Measurements from ENCODE around the gene AARS1.
A peak's percentile ranks its signal among the peaks of the same experiment; 100 is the strongest.
"Not testable (repeated sequence)": the region's sequence is repeated elsewhere in the genome, so short reads cannot be mapped to it uniquely, and the experiment has no call there.

Gene AARS1

DNA sequence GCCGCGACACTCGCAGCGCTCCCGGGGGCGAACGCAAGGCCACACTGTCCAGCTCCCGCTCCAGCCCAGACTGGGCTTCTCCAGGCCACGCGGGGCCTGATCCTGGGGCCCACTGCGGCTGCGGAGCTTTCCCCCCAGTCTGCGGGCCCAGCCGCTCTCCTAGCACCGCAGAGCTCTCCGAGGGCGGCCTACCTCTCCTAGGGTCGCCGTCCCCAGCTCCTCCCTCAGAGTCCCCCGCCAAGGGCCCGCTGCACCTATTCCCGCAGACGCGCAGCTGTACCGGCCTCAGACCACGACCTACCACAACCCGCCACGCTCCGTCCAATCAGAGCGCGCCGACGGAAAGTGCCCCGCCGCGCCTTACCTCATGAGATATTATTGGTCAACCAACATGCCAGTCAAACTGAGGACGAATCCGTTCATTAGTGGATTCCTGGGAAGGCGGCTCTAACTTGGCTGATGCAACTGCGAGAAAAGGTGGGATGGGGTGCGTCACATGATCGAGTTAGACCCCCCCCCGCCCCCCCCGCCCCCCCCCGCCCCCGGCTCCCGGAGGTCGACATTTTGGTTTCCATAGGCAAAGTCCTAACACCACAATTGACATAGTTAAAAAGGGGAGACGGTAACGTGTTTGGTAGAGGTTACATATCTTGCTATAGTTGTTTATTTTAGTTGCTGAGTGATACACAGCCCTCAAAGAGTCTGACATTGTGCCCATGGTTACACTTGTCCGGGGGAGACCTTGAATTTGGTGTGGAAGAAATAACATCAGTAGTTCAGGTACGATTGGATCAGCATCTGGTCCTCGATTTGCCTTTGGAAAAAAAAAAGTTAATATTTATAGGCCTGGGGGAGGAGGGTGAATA, at the start of gene AARS1:
Gene AARS1 (minus strand): TSS at position 278 of the 866 bp plus-strand sequence. CDS start 6,743 bp downstream, outside the sequence.
- DNase-seq (ENCODE audit: low read depth): peak; percentile 99

DNA sequence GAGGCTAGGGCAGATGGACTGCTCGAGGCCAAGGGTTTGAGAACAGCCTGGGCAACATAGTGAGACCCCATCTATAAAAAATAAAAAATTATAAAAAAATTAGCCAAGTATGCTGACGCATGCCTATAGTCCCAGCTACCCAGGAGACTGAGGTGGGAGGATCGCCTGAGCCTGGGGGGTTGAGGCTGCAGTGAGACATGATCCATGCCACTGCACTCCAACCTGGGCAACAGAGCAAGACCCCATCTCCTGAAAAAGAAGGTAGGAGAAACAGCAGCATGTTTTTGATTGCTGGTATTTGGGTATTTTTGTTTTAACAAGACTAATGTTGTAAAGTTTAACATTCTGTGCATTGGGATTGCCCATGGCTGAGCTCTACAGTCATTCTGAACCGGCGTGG, 48.5 kb upstream of the AARS1 start:
- no peak for DNase-seq (ENCODE audit: low read depth)

DNA sequence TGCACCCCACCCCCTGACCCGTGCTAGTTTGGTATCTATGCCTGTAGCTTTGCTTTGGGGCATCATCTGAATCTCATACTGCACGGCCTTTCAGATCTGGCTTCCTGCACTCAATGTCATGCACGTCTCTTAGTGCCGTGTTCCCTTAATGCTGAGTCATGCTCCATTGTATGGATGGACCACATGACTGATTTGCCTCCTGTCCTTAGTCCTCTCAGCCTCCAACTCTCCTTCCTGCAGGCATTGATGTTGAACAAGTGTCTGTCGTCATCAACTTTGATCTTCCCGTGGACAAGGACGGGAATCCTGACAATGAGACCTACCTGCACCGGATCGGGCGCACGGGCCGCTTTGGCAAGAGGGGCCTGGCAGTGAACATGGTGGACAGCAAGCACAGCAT, 43.4 kb upstream of the AARS1 start:
- DNase-seq (ENCODE audit: low read depth): not testable (repeated sequence)

DNA sequence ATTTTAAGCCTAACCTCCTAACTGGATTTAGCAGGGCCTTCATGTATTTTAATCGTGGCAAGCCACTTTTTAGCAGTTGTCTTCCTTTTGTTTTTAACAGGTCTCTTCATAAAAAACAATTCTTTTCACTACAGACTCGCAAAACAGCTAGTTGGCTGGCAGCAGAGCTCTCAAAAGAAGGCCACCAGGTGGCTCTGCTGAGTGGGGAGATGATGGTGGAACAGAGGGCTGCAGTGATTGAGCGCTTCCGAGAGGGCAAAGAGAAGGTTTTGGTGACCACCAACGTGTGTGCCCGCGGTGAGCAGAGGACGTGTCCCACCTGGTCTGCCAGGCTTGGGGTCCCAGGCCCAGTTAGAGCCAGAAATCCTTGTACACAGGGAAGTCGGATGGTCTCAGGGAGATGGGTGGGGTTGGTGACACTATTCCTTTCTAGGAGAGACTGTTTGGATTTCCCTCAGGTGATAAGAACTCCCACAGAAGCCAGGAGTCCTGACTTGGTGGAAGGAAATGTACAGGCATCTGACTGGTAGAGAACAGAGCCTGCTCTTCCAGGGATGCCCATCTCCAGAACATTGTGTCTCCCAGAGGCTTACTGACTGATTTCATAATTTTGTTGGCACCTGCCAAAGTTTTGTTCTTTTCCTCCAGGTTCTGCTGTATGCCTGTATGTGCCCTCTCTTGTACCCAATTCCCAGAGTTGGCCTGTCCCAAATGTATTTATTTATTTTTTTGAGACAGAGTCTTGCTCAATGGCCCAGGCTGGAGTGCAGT, 42.5 kb upstream of the AARS1 start:
- peak; percentile 22 for DNase-seq (ENCODE audit: low read depth)

DNA sequence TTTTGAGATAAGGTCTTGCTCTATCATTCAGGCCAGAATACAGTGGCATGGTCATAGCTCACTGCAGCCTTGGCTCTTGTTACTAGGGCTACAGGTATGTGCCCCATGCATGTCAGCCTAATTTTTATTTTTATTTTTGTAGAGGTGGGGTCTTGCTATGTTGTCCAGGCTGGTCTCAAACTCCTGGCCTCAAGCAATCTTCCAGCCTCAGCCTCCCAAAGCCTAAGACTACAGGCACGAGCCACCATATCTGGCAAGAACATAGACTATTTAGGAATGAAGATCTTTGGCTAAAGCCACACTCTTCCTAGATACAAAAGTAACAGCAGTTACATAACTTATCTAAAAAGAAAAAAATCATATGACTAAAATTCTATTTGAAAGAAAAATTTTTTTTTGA, 41.8 kb upstream of the AARS1 start:
- DNase-seq (ENCODE audit: low read depth): no peak

DNA sequence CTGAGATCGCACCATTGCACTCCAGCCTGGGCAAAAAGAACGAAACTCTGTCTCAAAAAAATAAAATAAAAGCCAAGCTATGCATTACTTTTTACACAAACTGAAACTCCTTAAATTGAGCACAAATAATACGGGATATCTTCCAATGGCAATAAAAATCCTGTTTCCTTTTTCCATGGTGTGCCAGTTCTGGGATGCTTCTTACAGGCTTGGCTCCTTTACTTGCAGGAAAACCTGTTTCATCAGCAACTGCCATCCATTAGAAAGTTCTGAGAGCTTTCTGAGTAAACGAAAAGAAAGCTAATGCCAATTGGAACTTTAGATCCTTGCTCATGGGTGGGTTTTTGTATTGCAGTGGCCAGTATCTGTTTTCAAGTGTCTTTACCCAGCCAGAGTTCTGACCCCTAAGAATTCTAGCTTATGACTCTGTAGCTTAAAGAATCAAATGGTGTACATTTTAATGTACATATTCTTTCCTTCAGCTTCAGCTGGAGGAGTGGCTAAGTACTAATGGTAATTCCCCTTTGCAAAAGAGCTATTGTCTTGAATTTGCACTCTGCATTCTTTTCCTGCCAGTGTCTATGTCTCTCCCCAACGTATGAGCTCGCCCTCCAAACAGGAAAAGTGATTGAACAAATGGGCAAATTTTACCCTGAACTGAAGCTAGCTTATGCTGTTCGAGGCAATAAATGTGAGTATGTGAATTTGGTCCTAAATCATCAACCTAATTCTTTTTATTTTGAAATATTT, 35.9 kb upstream of the AARS1 start:
- DNase-seq (ENCODE audit: low read depth): no peak

DNA sequence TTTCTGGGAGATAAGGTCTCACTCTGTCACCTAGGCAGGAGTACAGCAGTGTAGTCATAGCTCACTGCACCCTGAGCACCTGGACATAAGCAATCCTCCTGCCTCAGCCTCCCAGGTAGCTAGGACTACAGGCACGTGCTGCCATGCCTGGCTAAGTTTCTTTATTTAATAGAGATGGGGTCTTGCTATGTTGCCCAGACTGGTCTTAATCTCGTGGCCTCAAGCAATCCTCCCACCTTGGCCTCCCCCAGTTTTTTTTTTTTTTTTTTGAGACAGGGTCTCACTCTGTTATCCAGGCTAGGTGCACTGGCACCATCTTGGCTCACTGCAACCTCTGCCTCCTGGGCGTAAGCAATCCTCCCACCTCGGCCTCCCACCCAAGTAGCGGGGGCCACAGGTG, 30.8 kb upstream of the AARS1 start:
- no peak for DNase-seq (ENCODE audit: low read depth)

DNA sequence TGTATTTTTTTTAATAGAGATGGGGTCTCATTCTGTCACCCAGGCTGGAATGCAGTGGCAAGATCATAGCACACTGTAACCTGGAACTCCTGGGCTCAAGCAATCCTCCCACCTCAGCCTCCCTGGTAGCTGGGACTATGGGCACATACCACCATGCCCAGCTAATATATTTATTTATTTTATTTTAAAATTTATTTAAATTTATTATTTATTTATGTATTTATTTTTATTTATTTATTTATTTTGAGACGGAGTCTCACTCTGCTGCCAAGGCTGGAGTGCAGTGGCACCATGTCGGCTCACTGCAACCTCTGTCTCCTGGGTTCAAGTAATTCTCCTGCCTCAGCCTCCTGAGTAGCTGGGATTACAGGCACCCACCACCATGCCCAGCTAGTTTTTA, 18.4 kb upstream of the AARS1 start:
- DNase-seq (ENCODE audit: low read depth): not testable (repeated sequence)

DNA sequence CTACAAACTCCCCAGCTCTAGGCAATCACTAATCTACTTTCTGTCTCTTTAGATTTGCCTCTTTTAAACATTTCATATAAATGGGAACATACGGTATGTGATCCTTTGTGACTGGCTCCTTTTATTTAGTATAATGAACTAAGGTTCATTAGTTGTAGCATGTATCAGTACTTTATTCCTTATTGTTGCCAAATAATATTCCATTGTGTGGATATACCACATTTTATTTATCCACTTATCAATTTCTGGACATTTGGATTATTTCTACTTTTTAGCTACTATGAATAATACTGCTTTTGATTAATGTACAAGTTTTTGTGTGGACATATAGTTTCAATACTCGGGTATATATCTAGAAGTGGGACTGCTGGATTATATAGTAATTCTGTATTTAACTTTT, 17.6 kb upstream of the AARS1 start:
- DNase-seq (ENCODE audit: low read depth): no peak

DNA sequence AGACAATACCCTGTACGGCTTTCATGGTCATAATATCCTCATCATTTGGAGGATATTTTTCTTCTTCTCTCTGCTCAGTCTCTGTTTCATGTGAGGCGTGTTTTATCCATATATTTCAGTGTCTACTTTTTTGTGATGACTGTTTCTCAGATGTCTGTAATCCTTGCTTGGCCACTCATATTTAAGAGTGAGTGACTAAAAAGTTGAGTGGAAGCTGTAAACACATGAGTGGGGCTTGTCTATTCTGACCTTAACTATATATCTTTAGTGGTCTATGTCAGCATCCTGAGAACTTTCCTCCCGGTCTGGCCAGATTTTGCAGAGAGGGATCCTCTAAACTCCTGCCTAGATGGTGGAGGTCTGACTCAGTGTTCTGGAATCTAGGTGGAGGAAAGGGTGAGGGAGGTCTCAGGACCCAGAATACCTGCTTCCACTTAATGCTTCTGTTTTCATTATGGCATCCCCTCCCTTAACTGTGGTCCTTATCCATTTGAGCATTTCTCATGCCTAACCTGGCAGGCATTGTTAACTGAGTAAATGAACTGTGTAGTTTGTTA, 15.7 kb upstream of the AARS1 start:
- DNase-seq (ENCODE audit: low read depth): no peak

DNA sequence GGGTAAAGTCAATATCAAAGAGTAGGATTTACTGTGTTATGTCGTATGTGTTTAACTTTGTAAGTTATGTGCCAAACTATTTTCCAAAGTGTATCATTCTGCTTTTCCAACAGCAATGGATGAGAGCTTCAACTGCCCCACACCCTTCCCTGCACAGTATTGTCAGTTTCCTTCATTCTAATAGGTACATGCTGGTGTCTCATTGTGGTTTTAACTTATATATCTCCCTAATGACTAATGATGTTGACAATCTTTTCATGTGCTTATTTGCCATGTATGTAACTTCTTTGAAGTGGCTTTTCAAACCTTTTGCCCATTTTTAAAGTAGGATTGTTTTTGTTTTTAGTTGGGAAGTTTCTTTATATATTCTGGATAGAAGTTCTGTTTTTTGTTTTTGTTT, 13.4 kb upstream of the AARS1 start:
- no peak for DNase-seq (ENCODE audit: low read depth)

DNA sequence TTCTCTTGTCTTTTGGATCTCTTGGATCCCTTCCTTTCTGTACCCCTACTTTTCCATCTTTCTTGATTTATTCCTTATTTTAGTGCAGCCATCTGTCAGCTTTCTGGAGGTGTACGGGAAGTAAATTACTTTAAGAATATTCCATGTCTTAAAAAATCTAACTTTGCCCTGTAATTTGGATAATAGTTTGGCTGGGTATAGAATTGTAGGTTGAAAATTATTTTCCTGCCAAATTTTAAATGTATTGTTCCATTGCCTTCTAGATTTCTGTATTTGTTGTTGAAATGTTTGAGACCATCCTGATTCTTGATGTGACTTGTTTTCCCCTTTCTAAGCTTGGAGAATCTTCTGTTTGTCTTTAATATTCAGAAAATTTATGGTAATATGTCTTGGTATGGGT, 11.8 kb upstream of the AARS1 start:
- no peak for DNase-seq (ENCODE audit: low read depth)

DNA sequence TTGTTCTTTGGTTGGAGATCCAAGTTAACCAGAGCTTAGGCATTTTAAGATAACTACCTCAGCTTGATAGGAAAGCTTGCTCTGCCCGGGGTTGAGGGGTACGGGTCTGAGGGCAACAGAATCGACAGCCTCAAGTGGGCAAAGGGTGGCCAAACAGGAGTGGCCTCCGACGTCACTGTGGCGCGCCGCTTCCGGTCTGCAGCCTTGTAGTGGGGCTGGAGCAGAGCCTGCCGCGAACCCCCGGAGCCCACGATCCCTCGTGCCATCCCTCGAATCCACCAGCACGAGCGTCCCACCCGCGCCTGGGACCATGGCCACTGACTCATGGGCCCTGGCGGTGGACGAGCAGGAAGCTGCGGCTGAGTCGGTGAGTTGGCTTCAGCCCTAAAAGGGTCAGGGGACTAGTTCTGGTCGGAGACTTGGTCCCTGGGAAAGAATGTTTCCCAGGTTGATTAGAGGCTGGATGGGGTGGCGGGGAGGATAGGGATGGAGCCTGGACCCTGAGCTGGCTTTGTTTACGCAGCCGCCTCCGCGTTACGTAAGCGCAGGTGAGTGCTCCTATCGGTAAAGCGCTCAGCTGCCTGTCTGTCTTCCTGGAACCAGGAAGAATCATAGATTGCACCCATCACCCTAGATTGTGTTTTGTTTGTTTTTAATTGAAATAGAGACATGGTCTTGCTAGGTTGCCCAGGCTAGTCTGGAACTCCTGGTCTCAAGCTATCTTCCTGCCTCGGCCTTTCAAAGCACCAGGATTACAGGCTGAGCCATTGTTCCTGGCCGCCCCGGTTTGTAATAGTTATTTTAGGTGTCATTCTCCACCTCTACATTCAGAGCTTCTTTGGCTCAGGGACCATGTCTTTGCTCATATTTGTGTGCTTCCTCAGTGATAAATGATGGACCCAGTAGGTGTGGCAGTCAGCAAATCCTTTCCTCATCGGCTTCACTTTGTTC, 10.0 kb upstream of the AARS1 start, which contains the start of gene DDX19B:
Gene DDX19B (plus strand): TSS at position 199 of the 951 bp plus-strand sequence. CDS start 112 bp downstream, at position 311.
- DNase-seq (ENCODE audit: low read depth): peak; percentile 74

DNA sequence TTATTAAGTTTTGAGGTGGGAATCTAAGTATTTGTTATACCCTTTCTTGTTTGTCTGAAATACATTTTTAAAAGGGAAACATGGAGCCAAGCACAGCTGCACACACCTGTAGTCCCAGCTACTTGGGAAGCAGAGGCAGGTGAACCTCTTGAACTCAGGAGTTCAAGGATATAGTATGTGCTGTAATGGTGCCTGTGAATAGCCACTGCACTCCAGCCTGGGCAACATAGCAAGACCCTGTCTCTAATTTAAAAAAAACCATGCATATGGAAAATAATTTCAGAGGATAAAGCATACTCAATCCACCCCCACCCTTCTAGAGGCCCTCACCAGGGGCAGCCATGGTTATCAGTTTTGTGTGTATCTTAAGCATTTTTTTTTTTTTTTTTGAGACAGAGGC, 6.3 kb upstream of the AARS1 start:
- DNase-seq (ENCODE audit: low read depth): no peak

DNA sequence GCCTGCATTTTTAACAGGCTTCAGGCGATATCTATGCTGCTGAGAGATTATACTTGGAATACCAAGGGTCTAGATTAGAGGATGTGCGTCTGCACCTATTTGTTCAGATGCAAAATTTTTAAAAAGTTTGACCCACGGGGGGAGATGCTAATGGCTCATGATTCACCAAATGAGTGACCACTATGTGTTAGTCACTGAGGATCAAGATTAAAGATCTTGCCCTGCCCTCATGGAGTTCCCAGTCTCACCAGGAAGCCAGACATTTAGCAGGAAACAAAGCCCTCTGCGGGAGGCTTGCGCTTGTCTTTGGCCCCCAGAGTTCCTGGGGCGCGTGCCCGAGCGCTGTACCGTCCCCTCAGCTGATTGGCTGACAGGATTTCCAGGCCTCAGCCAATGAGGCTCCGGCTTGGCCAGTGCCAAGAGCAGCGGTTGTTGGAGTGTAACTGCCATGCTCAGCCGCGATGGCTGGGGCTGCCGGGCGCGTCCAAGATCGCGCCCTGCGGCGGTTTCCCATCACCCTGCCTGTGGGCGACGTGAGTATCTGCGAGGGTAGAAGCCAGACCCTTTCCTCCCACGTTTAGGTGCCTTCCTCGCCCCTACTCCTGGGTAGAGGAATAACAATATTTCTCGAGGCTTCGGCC, 5.2 kb upstream of the AARS1 start:
- DNase-seq (ENCODE audit: low read depth): no peak

DNA sequence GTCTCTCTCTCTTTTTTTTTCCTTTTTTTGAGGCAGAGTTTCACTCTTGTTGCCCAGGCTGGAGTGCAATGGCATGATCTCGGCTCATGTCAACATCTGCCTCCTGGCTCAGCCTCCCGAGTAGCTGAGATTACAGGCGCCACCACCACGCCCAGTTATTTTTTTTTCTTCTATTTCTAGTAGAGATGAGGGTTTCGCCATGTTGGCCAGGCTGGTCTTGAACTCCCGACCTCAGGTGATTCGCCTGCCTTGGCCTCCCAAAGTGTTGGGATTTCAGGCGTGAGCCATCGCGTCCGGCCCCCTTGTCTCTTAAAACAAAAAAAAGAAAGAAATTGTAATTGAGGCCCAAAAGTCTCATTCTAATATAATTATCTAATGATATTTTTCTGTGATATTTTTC, 2.8 kb upstream of the AARS1 start:
- DNase-seq (ENCODE audit: low read depth): not testable (repeated sequence)

DNA sequence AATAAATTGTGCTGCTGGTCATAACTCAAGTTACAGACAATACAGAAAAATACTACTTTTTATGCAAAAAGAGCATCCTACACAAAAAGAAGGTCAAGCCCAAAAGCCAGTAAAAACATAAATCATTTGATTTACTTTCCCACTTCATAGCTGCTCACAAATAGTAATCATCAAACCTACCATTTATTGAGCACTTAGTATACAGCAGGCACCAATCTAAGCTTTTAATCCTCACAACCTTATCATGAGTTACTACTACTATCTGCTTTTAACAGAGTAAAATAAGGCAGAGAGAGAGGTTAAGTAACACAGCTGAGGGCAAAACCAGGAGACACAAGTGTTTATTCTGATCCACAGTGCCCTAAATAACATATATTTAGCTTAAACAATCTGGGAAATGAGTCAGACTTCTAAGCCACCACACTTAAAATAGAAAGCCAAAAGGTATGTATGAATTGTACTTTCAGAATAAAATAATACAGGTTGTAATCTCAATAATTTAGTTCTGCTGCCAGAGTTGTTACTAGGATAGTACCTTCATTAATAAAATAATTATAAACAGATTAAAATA, 1.7 kb upstream of the AARS1 start:
- DNase-seq (ENCODE audit: low read depth): peak; percentile 16

DNA sequence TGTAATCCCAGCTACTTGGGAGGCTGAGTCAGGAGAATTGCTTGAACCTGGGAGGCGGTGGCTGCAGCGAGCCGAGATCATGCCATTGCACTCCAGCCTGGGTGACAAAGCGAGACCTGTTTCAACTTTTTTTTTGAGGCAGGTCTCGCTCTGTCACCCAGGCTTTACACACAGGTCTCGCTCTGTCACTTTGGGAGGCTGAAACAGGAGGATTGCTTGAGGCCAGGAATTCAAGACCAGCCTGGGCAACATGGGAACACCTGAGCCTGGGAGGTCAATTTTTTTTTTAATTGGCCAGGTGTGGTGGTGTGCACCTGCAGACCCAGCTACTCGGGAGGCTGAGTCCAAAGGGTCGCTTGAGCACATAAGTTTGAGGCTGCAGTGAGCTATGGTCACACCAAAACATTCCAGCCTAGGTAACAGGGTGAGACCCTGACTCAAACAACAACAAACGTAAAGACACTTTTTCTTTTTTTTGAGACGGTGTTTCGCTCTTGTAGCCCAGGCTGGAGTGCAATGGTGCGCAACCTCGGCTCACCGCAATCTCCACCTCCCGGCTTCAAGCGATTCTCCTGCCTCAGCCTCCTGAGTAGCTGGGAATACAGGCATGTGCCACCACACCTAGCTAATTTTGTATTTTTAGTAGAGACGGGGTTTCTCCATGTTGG, 1.9 kb downstream of the AARS1 start:
- not testable (repeated sequence) for DNase-seq (ENCODE audit: low read depth)

DNA sequence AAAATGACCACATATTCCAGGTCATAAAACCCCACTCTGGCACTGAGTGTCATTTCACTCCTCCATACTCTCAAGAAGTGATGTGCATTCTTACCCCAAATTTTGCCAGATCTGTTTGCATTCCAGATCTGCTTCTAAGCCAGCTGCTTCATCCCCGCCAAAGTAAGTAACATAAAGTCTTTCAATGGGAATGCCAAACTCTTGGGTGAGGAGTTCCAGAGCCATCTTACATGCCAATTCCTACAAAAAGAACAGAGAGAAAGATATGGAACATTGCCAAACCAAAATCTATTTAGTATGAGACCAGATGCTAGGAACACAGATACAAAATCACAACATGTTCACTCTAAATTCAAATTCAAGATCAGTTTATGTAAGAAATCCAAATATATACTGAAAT, 12.9 kb downstream of the AARS1 start:
- no peak for DNase-seq (ENCODE audit: low read depth)

DNA sequence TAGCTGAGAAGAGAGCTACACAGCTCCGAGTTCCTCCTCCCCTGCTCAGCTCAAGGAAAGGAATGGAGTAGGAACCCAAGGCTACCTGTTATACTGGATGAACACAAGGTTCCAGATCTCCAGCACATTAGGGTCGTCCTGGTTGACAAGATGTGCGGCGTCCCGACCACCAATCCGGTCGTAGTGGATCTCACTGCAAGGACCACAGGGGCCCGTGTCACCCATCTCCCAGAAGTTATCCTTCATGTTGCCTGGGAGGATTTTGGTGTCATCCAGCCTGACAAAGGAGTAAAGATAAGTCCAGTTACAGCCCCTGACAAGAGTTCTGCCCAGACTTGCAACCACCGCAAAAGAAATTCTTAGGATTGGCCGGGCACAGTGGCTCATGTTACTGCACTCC, 17.6 kb downstream of the AARS1 start:
- no peak for DNase-seq (ENCODE audit: low read depth)

All from EH (cell line).